ENCODE results near the gene ZDHHC14.

DNA sequence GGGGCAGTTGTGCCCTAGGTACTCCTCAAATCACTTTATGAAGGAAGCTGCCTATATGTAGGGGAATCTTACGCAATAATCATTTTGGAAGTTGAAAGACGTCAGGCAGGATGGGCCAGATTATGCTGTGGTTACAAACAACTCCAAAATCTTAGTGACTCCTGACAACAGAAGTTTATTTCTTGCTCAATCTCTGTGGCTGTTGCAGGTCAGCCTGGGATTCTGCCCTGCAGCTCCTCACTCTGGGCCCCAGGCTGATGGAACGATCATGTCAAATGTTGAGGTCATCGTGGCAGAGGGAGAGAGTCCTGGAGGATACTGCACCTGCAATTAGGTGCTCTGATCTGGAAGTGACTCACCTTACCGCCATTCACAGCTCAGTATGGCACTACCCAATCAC, 88.4 kb downstream of the ZDHHC14 start:
- no peak for TF ChIP-seq CTCF (IDR thresholded peaks at IDR 0.05)
- TF ChIP-seq POLR2AphosphoS5 (IDR thresholded peaks at IDR 0.05): no peak
- TF ChIP-seq EP300 (IDR thresholded peaks at IDR 0.05): no peak
